ENCODE measurements around the gene TAX1BP1.

DNA sequence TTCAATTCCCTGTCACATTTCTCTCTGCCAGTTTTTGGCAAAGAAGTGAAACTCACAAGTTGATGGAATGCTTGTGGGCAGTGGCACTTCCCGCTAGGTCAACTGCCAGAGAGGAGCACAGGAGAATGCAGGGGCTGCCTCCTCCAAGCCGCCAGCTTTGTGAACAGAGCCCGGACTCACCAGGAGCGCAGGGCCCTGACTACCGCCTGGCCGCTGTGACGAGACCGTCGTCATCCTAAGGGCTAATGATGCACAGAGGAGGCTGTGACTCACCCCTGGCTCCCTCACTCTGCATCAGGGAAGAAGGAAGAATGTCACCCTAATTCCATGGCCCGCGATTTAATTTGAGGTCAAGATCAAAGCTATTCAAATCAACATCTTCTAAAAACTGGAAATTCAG, 123.9 kb downstream of the TAX1BP1 start:
- TF ChIP-seq, protein P1, sequence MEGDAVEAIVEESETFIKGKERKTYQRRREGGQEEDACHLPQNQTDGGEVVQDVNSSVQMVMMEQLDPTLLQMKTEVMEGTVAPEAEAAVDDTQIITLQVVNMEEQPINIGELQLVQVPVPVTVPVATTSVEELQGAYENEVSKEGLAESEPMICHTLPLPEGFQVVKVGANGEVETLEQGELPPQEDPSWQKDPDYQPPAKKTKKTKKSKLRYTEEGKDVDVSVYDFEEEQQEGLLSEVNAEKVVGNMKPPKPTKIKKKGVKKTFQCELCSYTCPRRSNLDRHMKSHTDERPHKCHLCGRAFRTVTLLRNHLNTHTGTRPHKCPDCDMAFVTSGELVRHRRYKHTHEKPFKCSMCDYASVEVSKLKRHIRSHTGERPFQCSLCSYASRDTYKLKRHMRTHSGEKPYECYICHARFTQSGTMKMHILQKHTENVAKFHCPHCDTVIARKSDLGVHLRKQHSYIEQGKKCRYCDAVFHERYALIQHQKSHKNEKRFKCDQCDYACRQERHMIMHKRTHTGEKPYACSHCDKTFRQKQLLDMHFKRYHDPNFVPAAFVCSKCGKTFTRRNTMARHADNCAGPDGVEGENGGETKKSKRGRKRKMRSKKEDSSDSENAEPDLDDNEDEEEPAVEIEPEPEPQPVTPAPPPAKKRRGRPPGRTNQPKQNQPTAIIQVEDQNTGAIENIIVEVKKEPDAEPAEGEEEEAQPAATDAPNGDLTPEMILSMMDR (IDR thresholded peaks at IDR 0.05) = no peak
- TF ChIP-seq POLR2A (IDR thresholded peaks at IDR 0.05) = no peak
